Endometrial microvascular endothelial cells (primary cell): Measurements from ENCODE around the gene CDKN2B. TPM values are rescaled to one million over a fixed set of nuclear protein-coding genes. Genes with fewer than 3 reads are reported as not detected.

ENCODE experiments used
- total RNA-seq: library from RNA; depleted of rRNA; stranded (reverse); fragments of >200 nt; gene quantifications from one replicate; pipeline ENCODE4 v1.2.3, GENCODE V29; 2015; ENCODE audit errors: inconsistent ontology term

Gene CDKN2B
- total RNA-seq, 1 donor from 2014 or later = 19.5 TPM

Other genes starting within 250 kb of the CDKN2B start
- 44.7 TPM for gene MTAP, start 206.7 kb downstream of the CDKN2B start, total RNA-seq
- 66.2 TPM for gene CDKN2A, start 14.9 kb downstream of the CDKN2B start, total RNA-seq
- 3.3 TPM for gene CDKN2B-AS1, start 14.5 kb downstream of the CDKN2B start, total RNA-seq